A549 (cell line): ENCODE results near the gene IDH2. TPM values are rescaled to one million over a fixed set of nuclear protein-coding genes. Genes with fewer than 3 reads are reported as not detected.

Experiments
- ATAC-seq, 2 experiments: fragments of 200-7000 bp in 1 of 2; fragments of >200 bp in 1 of 2; cut with Nextera tagmentation in 1 of 2; cut with Tn5 transposase in 1 of 2; 3 replicates each; pipeline versions ENCODE4 v1.8.0 to v1.9.1; 2018 to 2020; ENCODE audit warnings: mild to moderate bottlenecking in 1 of 2, moderate library complexity in 1 of 2
- CTCF ChIA-PET: fragments of 300-600 bp; sonication (Branson Sonifier 250); formaldehyde crosslinking; extraction: SDS; loops from one replicate; lab custom pipeline; 2021; ENCODE audit warnings: antibody characterized with exemption, inconsistent platforms; lab: Yijun Ruan, JAX
- POLR2A ChIA-PET: fragments of 350-600 bp; formaldehyde crosslinking; extraction: SDS; loops from one replicate; lab custom pipeline; 2021; ENCODE audit warnings: antibody characterized with exemption, inconsistent platforms; lab: Yijun Ruan, JAX
- DNase-seq, 2 experiments: peaks; one replicate each; pipeline versions ENCODE4 v3.0.0 to v3.0.0-alpha.2; 2011 to 2016; ENCODE audit warnings: low read depth in 1 of 2, low spot score in 1 of 2
- FAIRE-seq: peaks from 2 replicates; lab custom pipeline; 2011; peaks lifted over from hg19 to GRCh38; lab: Jason Lieb, UNC
- H3K27ac ChIP-seq, 2 experiments: fragments of >200 bp; sonication (Bioruptor Twin); formaldehyde crosslinking; 3 replicates each; pipeline ENCODE4 v1.5.1; 2016 to 2017
- H3K4me1 ChIP-seq: fragments of >200 bp; sonication (Bioruptor Twin); formaldehyde crosslinking; 3 replicates; pipeline ENCODE4 v1.6.1; 2016
- H3K4me2 ChIP-seq: fragments of >200 bp; sonication (Bioruptor Twin); formaldehyde crosslinking; 3 replicates; pipeline ENCODE4 v1.6.1; 2016
- H3K4me3 ChIP-seq: fragments of >200 bp; sonication (Bioruptor Twin); formaldehyde crosslinking; 3 replicates; pipeline ENCODE4 v1.5.1; 2016
- H3K9me3 ChIP-seq: fragments of >200 bp; sonication (Bioruptor Twin); formaldehyde crosslinking; 3 replicates; pipeline ENCODE4 v1.6.1; 2016
- BCL3 ChIP-seq: fragments of >200 bp; sonication (Bioruptor Twin); formaldehyde crosslinking; IDR thresholded peaks from 3 replicates; pipeline ENCODE4 v1.6.1; 2016
- CBX8 ChIP-seq: fragments of 200-600 bp; sonication (generic); IDR thresholded peaks from 2 replicates; pipeline ENCODE4 v1.6.1; 2016
- CEBPB ChIP-seq, 2 experiments: fragments of >200 bp in 1 of 2; sonication (Bioruptor Twin) in 1 of 2; formaldehyde crosslinking in 1 of 2; IDR thresholded peaks; 2 replicates each; pipeline ENCODE4 v1.6.1; 2012 to 2016
- CHD4 ChIP-seq: fragments of 200-600 bp; sonication (generic); IDR thresholded peaks from 2 replicates; pipeline ENCODE4 v1.6.1; 2016; ENCODE audit warnings: antibody characterized with exemption, mild to moderate bottlenecking, borderline replicate concordance
- EHMT2 ChIP-seq: fragments of 200-600 bp; sonication (generic); IDR thresholded peaks from 2 replicates; pipeline ENCODE4 v1.6.1; 2016; ENCODE audit warnings: antibody characterized with exemption, low read depth, mild to moderate bottlenecking, moderate library complexity
- ESRRA ChIP-seq: fragments of 150-350 bp; IDR thresholded peaks from 2 replicates; pipeline ENCODE4 v1.6.1; 2014; ENCODE audit warnings: mild to moderate bottlenecking, low read length, borderline replicate concordance
- HDAC2 ChIP-seq: fragments of 200-600 bp; sonication (generic); IDR thresholded peaks from 2 replicates; pipeline ENCODE4 v1.6.1; 2016
- HOXA7 ChIP-seq: fragments of 250-450 bp; sonication (Bioruptor Pico); IDR thresholded peaks from 2 replicates; pipeline ENCODE4 v1.5.0; 2020; ENCODE audit warnings: mild to moderate bottlenecking, moderate library complexity
- HOXB13 ChIP-seq: fragments of 250-450 bp; sonication (Bioruptor Pico); IDR thresholded peaks from 2 replicates; pipeline ENCODE4 v1.5.0; 2020; ENCODE audit warnings: low read depth, mild to moderate bottlenecking, moderate library complexity
- JUNB ChIP-seq: fragments of >200 bp; sonication (Bioruptor Twin); formaldehyde crosslinking; IDR thresholded peaks from 2 replicates; pipeline ENCODE4 v1.6.1; 2016
- KDM5A ChIP-seq: fragments of 200-600 bp; sonication (generic); IDR thresholded peaks from 2 replicates; pipeline ENCODE4 v1.6.1; 2016; ENCODE audit warnings: antibody characterized with exemption, mild to moderate bottlenecking
- NPAS2 ChIP-seq: fragments of 250-450 bp; sonication (Bioruptor Pico); IDR thresholded peaks from 2 replicates; pipeline ENCODE4 v1.8.0; 2022; ENCODE audit warnings: mild to moderate bottlenecking, moderate library complexity, borderline replicate concordance
- NR3C1 ChIP-seq: fragments of >200 bp; sonication (Bioruptor Twin); formaldehyde crosslinking; IDR thresholded peaks from 3 replicates; pipeline ENCODE4 v1.6.1; 2017
- PBX3 ChIP-seq: IDR thresholded peaks from 2 replicates; pipeline ENCODE4 v1.6.1; 2012
- PHF8 ChIP-seq: fragments of 200-600 bp; sonication (generic); IDR thresholded peaks from 2 replicates; pipeline ENCODE4 v1.6.1; 2016; ENCODE audit warnings: low read depth, mild to moderate bottlenecking, antibody characterized with exemption, moderate library complexity, borderline replicate concordance
- RAD21 ChIP-seq, 2 experiments: fragments of >200 bp in 1 of 2; sonication (Bioruptor Twin) in 1 of 2; formaldehyde crosslinking in 1 of 2; IDR thresholded peaks in 1 of 2; conservative IDR thresholded peaks in 1 of 2; 2 replicates in 1 of 2; 3 replicates in 1 of 2; pipeline ENCODE4 v1.6.1; 2012 to 2018; ENCODE audit warnings: inconsistent platforms in 1 of 2
- RNF2 ChIP-seq: fragments of 200-600 bp; sonication (generic); IDR thresholded peaks from 2 replicates; pipeline ENCODE4 v1.6.1; 2016; ENCODE audit warnings: low read depth, mild to moderate bottlenecking, antibody characterized with exemption, moderate library complexity, borderline replicate concordance
- SMC3 ChIP-seq: fragments of >200 bp; sonication (Bioruptor Twin); formaldehyde crosslinking; IDR thresholded peaks from 3 replicates; pipeline ENCODE4 v1.6.1; 2018; ENCODE audit warnings: inconsistent platforms
- TP53 ChIP-seq: fragments of 250-450 bp; sonication (Bioruptor Pico); IDR thresholded peaks from 2 replicates; pipeline ENCODE4 v1.5.0; 2021; ENCODE audit warnings: mild to moderate bottlenecking, moderate library complexity
- ZC3H11A ChIP-seq: fragments of 450-650 bp; IDR thresholded peaks from 2 replicates; pipeline ENCODE4 v1.6.1; 2014; ENCODE audit warnings: antibody characterized with exemption, mild to moderate bottlenecking
- ZNF302 ChIP-seq: fragments of 250-450 bp; sonication (Bioruptor Pico); IDR thresholded peaks from 2 replicates; pipeline ENCODE4 v1.9.0; 2021; ENCODE audit warnings: inconsistent platforms, mild to moderate bottlenecking, moderate library complexity
- ZSCAN20 ChIP-seq: fragments of 250-450 bp; sonication (Bioruptor Pico); IDR thresholded peaks from 2 replicates; pipeline ENCODE4 v1.8.0; 2022; ENCODE audit warnings: mild to moderate bottlenecking, moderate library complexity
- WGBS: methylation state at CpG from one replicate; pipeline ENCODE4 v1.1.6; 2017; ENCODE audit errors: missing lambda C conversion rate; 5-methylcytosine and 5-hydroxymethylcytosine counted together
- polyA plus RNA-seq, 4 experiments: library from polyadenylated mRNA; depleted of rRNA in 3 of 4; stranded (reverse); fragments of >200 nt; fragmentation: RNase III in 1 of 4; extraction: RNeasy Plus Mini Kit Qiagen cat#74134 plus additional on column Dnase treatment in 1 of 4; gene quantifications; 2 replicates in 3 of 4; 3 replicates in 1 of 4; pipeline ENCODE4 v1.2.3, GENCODE V29; 2011 to 2017
- TF ChIP-seq, protein P1 (sequence below): IDR thresholded peaks from 2 replicates; pipeline ENCODE4 v1.6.1; 2012; ENCODE audit warnings: low read depth, borderline replicate concordance

The IDH2 gene
- polyA plus RNA-seq, 2 of the 4 experiments (the other 2 are of a cell fraction): 31.8 to 32.8 TPM

- no peak for ATAC-seq
- Histone ChIP-seq H3K9me3 (no peaks in the 10 kb centered on the region), H3K27ac (no peak overlapping the region), H3K4me3 (no peak overlapping the region), H3K4me1 (peaks cover 31% of the 10 kb centered on the region), H3K4me2 (no peak overlapping the region)
- POLR2A ChIA-PET: interaction anchor here (0.9 kb wide), 1 partner anchor 88 kb away, joined by 3 read pairs; no protein-coding TSS in a partner anchor
- TF ChIP-seq RNF2: no peak
- TF ChIP-seq EHMT2: no peak
- TF ChIP-seq RAD21 (conservative IDR thresholded peaks at IDR 0.05 in 1 of 2, IDR thresholded peaks at IDR 0.05 in 1 of 2): no peak
- no peak for TF ChIP-seq HDAC2
- no peak for TF ChIP-seq CEBPB (IDR thresholded peaks at IDR 0.05)
- no peak for TF ChIP-seq KDM5A
- TF ChIP-seq SMC3: no peak
- TF ChIP-seq ZSCAN20 (CRISPR knock-in tag): no peak
- no peak for TF ChIP-seq CHD4
- TF ChIP-seq ZNF302 (CRISPR knock-in tag): no peak
- no peak for TF ChIP-seq BCL3
- no peak for TF ChIP-seq PHF8
- TF ChIP-seq TP53: no peak
- FAIRE-seq: no peak
- CTCF ChIA-PET: interaction anchor here (0.6 to 17.4 kb wide), 9 partner anchors 8 to 337 kb away, joined by 3 to 732 read pairs (median 6); partner anchors contain the start of genes CIB1, GDPGP1 and SEMA4B
- 89% methylated on average over 4 of the region's 4 CpGs for WGBS
- DNase-seq: no peak
Observed at GRCh38 chr15:90145761-90146160, 43.5 kb upstream of the IDH2 start.

GRCh38 chr15:90145259-90145658 lies 43.0 kb upstream of the IDH2 start:
- H3K9me3 ChIP-seq: no peaks in the 10 kb centered on the region
- peak overlapping the region in 1 of 2 experiments; percentile 35; a peak in 1 of 6 replicates for H3K27ac ChIP-seq
- no peak for DNase-seq
- TF ChIP-seq HOXA7 (CRISPR knock-in tag) (no peak), NR3C1 (no peak), ZNF302 (CRISPR knock-in tag) (no peak), ESRRA (no peak), BCL3 (no peak), HDAC2 (no peak), HOXB13 (CRISPR knock-in tag) (no peak), PBX3 (no peak), EHMT2 (no peak), JUNB (no peak), ZC3H11A (no peak), CBX8 (no peak), NPAS2 (CRISPR knock-in tag) (no peak), PHF8 (no peak)
- TF ChIP-seq, protein P1, sequence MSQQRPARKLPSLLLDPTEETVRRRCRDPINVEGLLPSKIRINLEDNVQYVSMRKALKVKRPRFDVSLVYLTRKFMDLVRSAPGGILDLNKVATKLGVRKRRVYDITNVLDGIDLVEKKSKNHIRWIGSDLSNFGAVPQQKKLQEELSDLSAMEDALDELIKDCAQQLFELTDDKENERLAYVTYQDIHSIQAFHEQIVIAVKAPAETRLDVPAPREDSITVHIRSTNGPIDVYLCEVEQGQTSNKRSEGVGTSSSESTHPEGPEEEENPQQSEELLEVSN: no peak
- peaks cover 29% of the 10 kb centered on the region for H3K4me1 ChIP-seq
- FAIRE-seq: no peak
- 89% methylated on average over 9 of the region's 9 CpGs for WGBS
- no peak overlapping the region for H3K4me2 ChIP-seq
- POLR2A ChIA-PET: no interaction called here
- ATAC-seq: no peak
- CTCF ChIA-PET: interaction anchor here (1.2 to 17.4 kb wide), 8 partner anchors 71 to 337 kb away, joined by 3 to 732 read pairs (median 8); partner anchors contain the start of genes CIB1, GDPGP1 and SEMA4B
- H3K4me3 ChIP-seq: no peak overlapping the region
